Nephron progenitor cell (in vitro differentiated cells): Measurements from ENCODE around the gene ACP6.

Experiments used
- DNase-seq: peaks from one replicate; pipeline ENCODE4 v3.0.0; 2021
- H3K27ac Mint-ChIP-seq: 2 replicates; pipeline ENCODE4 v1.8.0; 2021; ENCODE audit warnings: mild to moderate bottlenecking, moderate library complexity, mixed read lengths
- H3K27me3 Mint-ChIP-seq: 2 replicates; pipeline ENCODE4 v1.8.0; 2021; ENCODE audit warnings: mild to moderate bottlenecking, low read depth, mixed read lengths; ENCODE audit not compliant: poor library complexity
- H3K36me3 Mint-ChIP-seq: 2 replicates; pipeline ENCODE4 v1.8.0; 2021; ENCODE audit warnings: low read depth, mixed read lengths
- H3K4me1 Mint-ChIP-seq: 2 replicates; pipeline ENCODE4 v1.8.0; 2021; ENCODE audit warnings: mixed read lengths
- H3K4me3 Mint-ChIP-seq: 2 replicates; pipeline ENCODE4 v1.8.0; 2021; ENCODE audit warnings: mild to moderate bottlenecking, moderate library complexity, mixed read lengths
- H3K9me3 Mint-ChIP-seq: 2 replicates; pipeline ENCODE4 v1.8.0; 2021; ENCODE audit warnings: mild to moderate bottlenecking, moderate library complexity, mixed read lengths
- TF ChIP-seq, protein P1 (sequence below): fragments of 200-600 bp; sonication (generic); IDR thresholded peaks from 2 replicates; pipeline ENCODE4 v1.5.0; 2021; ENCODE audit warnings: antibody characterized with exemption

The ACP6 gene

DNA sequence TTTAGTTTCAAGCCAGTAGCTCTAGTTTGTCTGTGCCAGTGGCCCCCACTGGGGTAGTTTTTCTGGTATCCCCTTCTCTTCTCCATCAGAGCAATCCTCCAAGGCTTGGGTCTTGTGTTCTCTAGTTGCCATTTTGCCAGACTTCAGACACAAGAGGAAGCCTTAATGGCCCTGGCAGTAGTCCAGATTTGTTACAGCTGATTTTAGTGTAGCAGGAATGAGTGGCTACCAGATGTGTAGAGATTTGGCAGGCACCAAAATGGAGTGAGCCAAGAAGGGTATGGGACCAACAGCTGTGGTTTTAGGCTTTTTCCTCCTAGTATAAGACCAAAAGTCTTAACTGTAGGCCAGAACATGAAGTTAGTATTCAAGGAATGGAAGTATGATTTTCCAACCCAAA, 56.8 kb downstream of the ACP6 start:
- Mint-ChIP-seq H3K9me3 (no peaks in the 10 kb centered on the region), H3K27me3 (peaks cover 2% of the 10 kb centered on the region), H3K36me3 (peaks cover 83% of the 10 kb centered on the region), H3K4me1 (peaks cover 32% of the 10 kb centered on the region), H3K4me3 (no peak overlapping the region), H3K27ac (no peak overlapping the region)
- TF ChIP-seq, protein P1, sequence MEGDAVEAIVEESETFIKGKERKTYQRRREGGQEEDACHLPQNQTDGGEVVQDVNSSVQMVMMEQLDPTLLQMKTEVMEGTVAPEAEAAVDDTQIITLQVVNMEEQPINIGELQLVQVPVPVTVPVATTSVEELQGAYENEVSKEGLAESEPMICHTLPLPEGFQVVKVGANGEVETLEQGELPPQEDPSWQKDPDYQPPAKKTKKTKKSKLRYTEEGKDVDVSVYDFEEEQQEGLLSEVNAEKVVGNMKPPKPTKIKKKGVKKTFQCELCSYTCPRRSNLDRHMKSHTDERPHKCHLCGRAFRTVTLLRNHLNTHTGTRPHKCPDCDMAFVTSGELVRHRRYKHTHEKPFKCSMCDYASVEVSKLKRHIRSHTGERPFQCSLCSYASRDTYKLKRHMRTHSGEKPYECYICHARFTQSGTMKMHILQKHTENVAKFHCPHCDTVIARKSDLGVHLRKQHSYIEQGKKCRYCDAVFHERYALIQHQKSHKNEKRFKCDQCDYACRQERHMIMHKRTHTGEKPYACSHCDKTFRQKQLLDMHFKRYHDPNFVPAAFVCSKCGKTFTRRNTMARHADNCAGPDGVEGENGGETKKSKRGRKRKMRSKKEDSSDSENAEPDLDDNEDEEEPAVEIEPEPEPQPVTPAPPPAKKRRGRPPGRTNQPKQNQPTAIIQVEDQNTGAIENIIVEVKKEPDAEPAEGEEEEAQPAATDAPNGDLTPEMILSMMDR, result no peak
- DNase-seq, result no peak

DNA sequence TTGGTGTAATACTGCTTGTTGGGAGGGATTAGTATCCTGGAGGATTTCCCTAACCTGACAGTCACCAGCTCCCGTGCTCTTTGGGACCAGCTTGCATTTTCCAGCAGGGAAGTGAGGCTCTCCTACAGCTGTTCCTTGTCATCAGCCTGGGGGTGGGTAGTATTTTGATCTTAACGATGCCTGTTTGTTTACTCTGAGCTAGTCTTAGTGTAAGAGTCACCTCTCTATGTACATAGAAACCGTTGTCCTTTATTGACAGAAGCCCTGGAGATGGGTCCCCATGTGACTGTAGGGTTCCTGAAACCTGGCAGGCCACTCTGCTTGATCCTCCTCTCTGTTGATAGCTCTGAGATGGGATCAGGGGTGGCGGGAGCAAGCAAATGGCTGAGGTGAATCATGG, 58.0 kb downstream of the ACP6 start:
- Mint-ChIP-seq H3K27me3 (peaks cover 2% of the 10 kb centered on the region), H3K9me3 (no peaks in the 10 kb centered on the region), H3K27ac (peak overlapping the region; percentile 81), H3K36me3 (peaks cover 83% of the 10 kb centered on the region), H3K4me1 (peaks cover 24% of the 10 kb centered on the region), H3K4me3 (no peak overlapping the region)
- TF ChIP-seq, protein P1, result no peak
- no peak for DNase-seq

DNA sequence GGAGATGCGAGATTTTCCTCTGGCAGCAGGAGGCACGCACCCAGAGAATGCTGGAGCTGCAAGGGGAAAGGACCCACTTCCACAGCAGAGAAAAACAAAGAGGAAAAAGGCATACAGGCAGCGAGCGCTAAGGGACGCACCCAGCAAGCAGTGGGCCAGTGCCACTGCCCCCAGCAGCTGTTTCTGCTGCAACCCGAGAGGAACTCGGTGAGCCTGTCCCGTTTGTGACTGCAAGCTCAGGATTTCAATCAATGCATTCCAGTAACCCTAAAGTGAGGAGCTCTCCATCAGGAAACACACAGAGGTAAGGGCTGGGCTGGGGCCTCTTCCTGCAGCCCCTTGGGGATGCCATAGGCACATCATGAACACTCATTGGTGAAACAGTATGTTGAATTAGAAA, 58.7 kb downstream of the ACP6 start:
- Mint-ChIP-seq H3K36me3 (peaks cover 83% of the 10 kb centered on the region), H3K27ac (peak overlapping the region; percentile 37), H3K4me3 (no peak overlapping the region), H3K4me1 (peaks cover 24% of the 10 kb centered on the region), H3K27me3 (peaks cover 2% of the 10 kb centered on the region), H3K9me3 (no peaks in the 10 kb centered on the region)
- TF ChIP-seq, protein P1, result no peak
- no peak for DNase-seq

DNA sequence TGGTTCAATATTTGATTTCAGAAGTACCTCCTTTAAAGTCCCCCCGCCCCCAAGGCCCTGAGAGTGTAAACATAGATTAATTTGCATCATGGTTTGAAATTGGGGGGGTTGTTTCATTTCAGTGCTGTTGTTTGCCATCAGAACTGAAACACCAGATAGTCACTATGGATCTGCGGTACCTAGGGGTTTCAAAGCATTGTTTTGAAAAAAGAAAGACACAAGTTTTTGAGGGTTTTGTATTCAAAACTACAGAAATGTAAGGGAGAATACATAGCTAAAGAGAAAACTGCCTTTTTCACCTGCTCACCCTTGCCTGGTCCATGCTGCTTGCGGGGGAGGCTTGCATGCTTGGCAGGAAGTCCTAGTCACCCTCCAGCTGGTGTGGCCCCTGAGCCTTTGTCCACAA, 59.3 kb downstream of the ACP6 start:
- peaks cover 83% of the 10 kb centered on the region for H3K36me3 Mint-ChIP-seq
- H3K27ac Mint-ChIP-seq, result no peak overlapping the region
- H3K4me1 Mint-ChIP-seq, result peaks cover 24% of the 10 kb centered on the region
- no peak overlapping the region for H3K4me3 Mint-ChIP-seq
- H3K9me3 Mint-ChIP-seq, result no peaks in the 10 kb centered on the region
- DNase-seq, result no peak
- TF ChIP-seq, protein P1, result no peak
- H3K27me3 Mint-ChIP-seq, result no peaks in the 10 kb centered on the region

DNA sequence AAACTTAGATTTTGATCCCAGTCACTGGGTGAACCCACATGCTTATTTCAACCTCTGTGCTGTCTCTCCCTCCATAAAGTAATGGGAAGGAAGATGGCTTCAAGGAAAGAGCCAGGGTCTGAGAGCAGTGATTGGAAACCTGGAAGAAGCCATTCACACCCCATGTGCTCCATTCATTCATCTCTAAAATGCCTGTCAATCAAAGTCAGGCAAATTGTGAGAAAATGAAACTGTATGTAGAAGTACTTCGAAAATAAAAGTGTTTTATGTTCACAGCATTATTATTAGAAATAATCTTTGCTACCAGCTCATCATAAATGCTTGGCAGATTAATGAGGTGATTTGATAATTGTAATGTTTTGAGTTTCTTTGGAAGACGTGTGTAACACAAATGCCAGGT, 61.0 kb downstream of the ACP6 start:
- TF ChIP-seq, protein P1, result no peak
- H3K27ac Mint-ChIP-seq, result no peak overlapping the region

DNA sequence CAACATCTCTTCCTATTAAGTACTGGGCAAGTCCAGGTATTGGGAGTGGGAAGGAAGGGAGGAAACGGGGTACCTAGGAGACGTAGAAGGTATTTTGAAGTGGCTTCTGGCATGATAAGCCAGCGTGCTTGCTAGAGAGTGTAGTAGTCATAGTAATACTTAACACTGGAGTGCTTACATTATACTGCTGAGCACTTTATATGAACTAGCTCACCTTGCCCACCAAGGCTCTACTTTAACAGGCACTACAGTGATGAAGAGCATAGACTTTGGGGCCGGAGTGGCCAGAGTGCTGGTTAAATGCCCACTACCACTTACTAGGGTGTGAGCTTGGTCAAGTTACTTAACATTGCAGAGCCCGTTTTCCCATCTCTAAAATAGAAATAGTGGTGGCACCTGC, 61.7 kb downstream of the ACP6 start:
- DNase-seq, result no peak
- Mint-ChIP-seq H3K27me3 (no peaks in the 10 kb centered on the region), H3K4me3 (no peak overlapping the region), H3K4me1 (peaks cover 24% of the 10 kb centered on the region), H3K36me3 (peaks cover 79% of the 10 kb centered on the region), H3K9me3 (no peaks in the 10 kb centered on the region), H3K27ac (no peak overlapping the region)
- TF ChIP-seq, protein P1, result no peak

More for the DNA sequence above, 61.0 kb downstream of the ACP6 start:
- Mint-ChIP-seq H3K27me3 (no peaks in the 10 kb centered on the region), H3K4me1 (peaks cover 24% of the 10 kb centered on the region), H3K36me3 (peaks cover 86% of the 10 kb centered on the region), H3K9me3 (no peaks in the 10 kb centered on the region), H3K4me3 (no peak overlapping the region)
- DNase-seq, result no peak
